ENCODE measurements around the gene RGS10.

Gene RGS10

DNA sequence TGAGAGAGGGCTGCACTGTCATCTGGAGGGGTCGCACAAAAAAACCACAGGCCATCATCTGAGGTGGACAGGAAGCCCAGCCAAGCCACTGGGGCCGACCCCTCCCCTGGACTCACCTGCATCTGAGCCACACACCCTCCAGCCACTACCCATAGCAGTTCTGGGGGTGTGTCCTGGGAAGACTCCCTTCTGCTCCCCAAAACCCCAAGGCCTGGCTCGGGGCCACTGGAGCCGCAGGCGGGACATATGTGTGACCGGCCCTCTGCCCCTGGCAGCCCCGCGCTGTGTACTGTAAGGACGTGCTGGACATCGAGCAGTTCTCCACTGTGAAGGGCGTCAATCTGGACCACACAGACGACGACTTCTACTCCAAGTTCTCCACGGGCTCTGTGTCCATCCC is 90.1 kb downstream of the RGS10 start:
- POLR2A ChIA-PET: no interaction called here
- CTCF ChIA-PET: interaction anchor here (1.5 to 21.4 kb wide), 4 partner anchors 8 to 250 kb away, joined by 5 to 530 read pairs (median 6); partner anchors contain the start of gene GRK5
- H3K4me3 ChIP-seq (ENCODE audit: low read depth, low read length): no peak overlapping the region
- DNase-seq (ENCODE audit: low read depth, low spot score): no peak
- TF ChIP-seq, protein P1, sequence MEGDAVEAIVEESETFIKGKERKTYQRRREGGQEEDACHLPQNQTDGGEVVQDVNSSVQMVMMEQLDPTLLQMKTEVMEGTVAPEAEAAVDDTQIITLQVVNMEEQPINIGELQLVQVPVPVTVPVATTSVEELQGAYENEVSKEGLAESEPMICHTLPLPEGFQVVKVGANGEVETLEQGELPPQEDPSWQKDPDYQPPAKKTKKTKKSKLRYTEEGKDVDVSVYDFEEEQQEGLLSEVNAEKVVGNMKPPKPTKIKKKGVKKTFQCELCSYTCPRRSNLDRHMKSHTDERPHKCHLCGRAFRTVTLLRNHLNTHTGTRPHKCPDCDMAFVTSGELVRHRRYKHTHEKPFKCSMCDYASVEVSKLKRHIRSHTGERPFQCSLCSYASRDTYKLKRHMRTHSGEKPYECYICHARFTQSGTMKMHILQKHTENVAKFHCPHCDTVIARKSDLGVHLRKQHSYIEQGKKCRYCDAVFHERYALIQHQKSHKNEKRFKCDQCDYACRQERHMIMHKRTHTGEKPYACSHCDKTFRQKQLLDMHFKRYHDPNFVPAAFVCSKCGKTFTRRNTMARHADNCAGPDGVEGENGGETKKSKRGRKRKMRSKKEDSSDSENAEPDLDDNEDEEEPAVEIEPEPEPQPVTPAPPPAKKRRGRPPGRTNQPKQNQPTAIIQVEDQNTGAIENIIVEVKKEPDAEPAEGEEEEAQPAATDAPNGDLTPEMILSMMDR (IDR thresholded peaks at IDR 0.05; ENCODE audit: insufficient read depth, low read length, missing control alignments): no peak

DNA sequence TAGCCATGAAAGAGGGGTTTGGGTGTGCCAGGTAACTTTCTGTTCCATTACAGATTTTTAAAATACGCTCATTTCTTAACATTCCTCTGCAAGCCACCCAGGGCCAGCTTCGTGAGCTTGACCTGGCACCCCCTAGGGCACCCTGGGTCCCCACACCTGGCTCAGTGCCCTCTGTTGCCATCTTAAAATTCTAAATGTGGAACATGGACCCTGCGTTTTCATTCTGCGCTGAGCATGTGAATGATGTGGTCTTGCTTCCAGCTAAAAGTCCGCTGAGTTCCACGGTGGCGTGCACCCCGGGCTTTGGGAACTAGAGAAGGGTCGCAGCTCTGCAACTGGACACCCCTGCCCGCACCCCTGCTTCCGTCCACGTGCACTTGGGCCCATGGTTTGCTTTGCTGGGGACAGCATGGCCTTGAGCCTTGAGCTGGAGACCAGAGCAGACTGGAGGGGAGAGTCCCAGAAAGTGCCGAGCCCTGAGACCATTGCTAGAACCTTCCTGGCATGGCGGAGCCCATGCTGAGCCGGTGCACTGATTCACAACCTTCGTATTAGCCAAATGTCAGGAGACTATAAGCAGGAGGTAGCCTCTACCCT is 91.1 kb downstream of the RGS10 start:
- ChIA-PET CTCF (interaction anchor here (0.9 to 21.4 kb wide), 4 partner anchors 9 to 249 kb away, joined by 3 to 530 read pairs (median 6); partner anchors contain the start of gene GRK5), POLR2A (no interaction called here)
- no peak for DNase-seq (ENCODE audit: low read depth, low spot score)
- TF ChIP-seq, protein P1 (IDR thresholded peaks at IDR 0.05; ENCODE audit: insufficient read depth, low read length, missing control alignments): no peak
- H3K4me3 ChIP-seq (ENCODE audit: low read depth, low read length): no peak overlapping the region

DNA sequence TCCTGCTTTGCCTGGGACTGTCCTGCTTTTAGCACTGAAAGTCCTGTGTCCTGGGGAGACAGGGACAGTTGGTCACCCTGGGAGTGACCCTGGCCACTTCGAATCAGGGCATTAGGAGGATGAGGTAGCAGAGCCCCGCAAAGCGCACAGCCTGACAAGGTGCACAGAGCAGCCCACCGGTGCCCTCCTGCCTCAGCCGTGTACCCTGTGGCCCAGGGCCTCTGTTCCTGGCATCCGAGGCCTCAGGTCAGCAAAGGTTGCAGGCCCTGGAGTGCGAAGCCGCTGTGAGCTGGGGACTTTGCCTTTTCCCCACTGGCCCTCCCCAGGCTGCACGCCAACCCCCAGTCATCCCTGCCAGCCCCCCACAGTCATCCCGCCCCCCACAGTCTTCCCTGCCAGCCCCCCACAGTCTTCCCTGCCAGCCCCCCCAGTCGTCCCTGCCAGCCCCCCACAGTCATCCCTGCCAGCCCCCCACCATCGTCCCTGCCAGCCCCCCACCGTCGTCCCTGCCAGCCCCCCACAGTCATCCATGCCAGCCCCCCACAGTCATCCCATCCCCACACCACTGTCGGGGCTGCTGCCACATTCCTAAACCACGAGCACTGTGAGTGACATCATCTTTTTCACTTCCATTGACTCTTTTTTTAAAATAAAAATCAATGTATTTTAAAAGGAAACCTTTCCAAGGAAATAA is 91.8 kb downstream of the RGS10 start:
- H3K4me3 ChIP-seq (ENCODE audit: low read depth, low read length): no peak overlapping the region
- ChIA-PET POLR2A (no interaction called here), CTCF (interaction anchor here (0.9 to 21.4 kb wide), 4 partner anchors 8 to 248 kb away, joined by 3 to 530 read pairs (median 6); partner anchors contain the start of gene GRK5)
- TF ChIP-seq, protein P1 (IDR thresholded peaks at IDR 0.05; ENCODE audit: insufficient read depth, low read length, missing control alignments): no peak
- DNase-seq (ENCODE audit: low read depth, low spot score): no peak
